Osteoblast (primary cell): Measurements from ENCODE around the gene RNF224. TPM values are rescaled to one million over a fixed set of nuclear protein-coding genes. Genes with fewer than 3 reads are reported as not detected.

Experiments
- DNase-seq: peaks from one replicate; pipeline ENCODE4 v3.0.0; 2011; ENCODE audit warnings: low spot score, mixed read lengths; ENCODE audit not compliant: insufficient read length; ENCODE audit errors: missing footprints
- H2AFZ ChIP-seq: 2 replicates; pipeline ENCODE4 v1.6.0; 2011; ENCODE audit warnings: mild to moderate bottlenecking, low read length
- H3K27ac ChIP-seq: 2 replicates; pipeline ENCODE4 v1.5.1; 2011; ENCODE audit warnings: mild to moderate bottlenecking, low read depth, low read length, moderate library complexity
- H3K27me3 ChIP-seq: 2 replicates; pipeline ENCODE4 v1.6.0; 2012; ENCODE audit warnings: mild to moderate bottlenecking, control low read depth, inconsistent platforms, low read length, moderate library complexity; ENCODE audit not compliant: insufficient read depth
- H3K36me3 ChIP-seq: 2 replicates; pipeline ENCODE4 v1.5.1; 2011; ENCODE audit warnings: mild to moderate bottlenecking, low read length, control low read depth, moderate library complexity; ENCODE audit not compliant: insufficient read depth
- H3K4me1 ChIP-seq: 2 replicates; pipeline ENCODE4 v1.5.1; 2011; ENCODE audit warnings: mild to moderate bottlenecking, low read length, control low read depth, moderate library complexity; ENCODE audit not compliant: insufficient read depth
- H3K4me2 ChIP-seq: 2 replicates; pipeline ENCODE4 v1.6.0; 2011; ENCODE audit warnings: mild to moderate bottlenecking, low read length; ENCODE audit not compliant: insufficient read depth
- H3K4me3 ChIP-seq: fragments of 200-600 bp; sonication (generic); 3 replicates; pipeline ENCODE4 v1.5.1; 2012; ENCODE audit warnings: mild to moderate bottlenecking, low read length, inconsistent platforms; ENCODE audit not compliant: insufficient read depth
- H3K79me2 ChIP-seq: 2 replicates; pipeline ENCODE4 v1.6.0; 2012; ENCODE audit warnings: mild to moderate bottlenecking, low read length, control low read depth, inconsistent platforms; ENCODE audit not compliant: insufficient read depth
- H3K9me3 ChIP-seq: 2 replicates; pipeline ENCODE4 v1.5.1; 2011; ENCODE audit warnings: low read depth, low read length, control low read depth
- H4K20me1 ChIP-seq: 2 replicates; pipeline ENCODE4 v1.6.0; 2012; ENCODE audit warnings: mild to moderate bottlenecking, low read length, control low read depth; ENCODE audit not compliant: insufficient read depth
- CTCF ChIP-seq: IDR thresholded peaks from 2 replicates; pipeline ENCODE4 v1.5.1; 2011; ENCODE audit warnings: mild to moderate bottlenecking, low read depth, low read length, moderate library complexity; ENCODE audit errors: extremely low read depth
- total RNA-seq: library from RNA; depleted of rRNA; stranded (reverse); fragments of >200 nt; gene quantifications from 2 replicates; pipeline ENCODE4 v1.2.3, GENCODE V29; 2012

The RNF224 gene
- total RNA-seq, 1 donor = under 0.01 TPM

- Histone ChIP-seq H3K4me1 (no peaks in the 10 kb centered on the region), H3K79me2 (no peaks in the 10 kb centered on the region), H3K36me3 (no peaks in the 10 kb centered on the region), H3K4me2 (no peak overlapping the region), H3K27ac (no peak overlapping the region), H3K27me3 (no peaks in the 10 kb centered on the region), H4K20me1 (no peaks in the 10 kb centered on the region), H3K9me3 (no peaks in the 10 kb centered on the region), H2AFZ (no peak overlapping the region), H3K4me3 (no peak overlapping the region)
- TF ChIP-seq CTCF = no peak
- DNase-seq = no peak
Observed at GRCh38 chr9:137229903-137230704, 2.8 kb downstream of the RNF224 start.

GRCh38 chr9:137230705-137231371, 3.5 kb downstream of the RNF224 start, which contains the start of gene SLC34A3:
Gene SLC34A3, plus strand, starts transcription at chr9:137230901. Its CDS starts 802 bp downstream, at chr9:137231703.
- H2AFZ ChIP-seq = no peak within 1 kb of the TSS
- H3K79me2 ChIP-seq = no peaks in the 10 kb centered on the region
- H3K27me3 ChIP-seq = no peaks in the 10 kb centered on the region
- H3K9me3 ChIP-seq = no peaks in the 10 kb centered on the region
- H3K4me1 ChIP-seq = no peaks in the 10 kb centered on the region
- no peaks in the 10 kb centered on the region for H3K36me3 ChIP-seq
- no peak within 1 kb of the TSS for H3K27ac ChIP-seq
- DNase-seq = no peak
- TF ChIP-seq CTCF = no peak
- peaks cover under 1% of the 10 kb centered on the region for H4K20me1 ChIP-seq
- no peak within 1 kb of the TSS for H3K4me2 ChIP-seq
- H3K4me3 ChIP-seq = no peak within 1 kb of the TSS

GRCh38 chr9:137231372-137232039, 4.2 kb downstream of the RNF224 start:
- Histone ChIP-seq H2AFZ (no peak overlapping the region), H3K9me3 (no peaks in the 10 kb centered on the region), H3K36me3 (no peaks in the 10 kb centered on the region), H3K4me1 (peaks cover under 1% of the 10 kb centered on the region), H3K4me2 (no peak overlapping the region), H3K79me2 (no peaks in the 10 kb centered on the region), H3K27me3 (no peaks in the 10 kb centered on the region), H3K27ac (no peak overlapping the region), H4K20me1 (peaks cover 6% of the 10 kb centered on the region), H3K4me3 (no peak overlapping the region)
- TF ChIP-seq CTCF = no peak
- DNase-seq = no peak

- no peak overlapping the region for H3K4me3 ChIP-seq
Observed at GRCh38 chr9:137232101-137232500, 4.8 kb downstream of the RNF224 start.

More at GRCh38 chr9:137232101-137232500, 4.8 kb downstream of the RNF224 start:
- no peaks in the 10 kb centered on the region for H3K9me3 ChIP-seq
- peaks cover 3% of the 10 kb centered on the region for H3K4me1 ChIP-seq
- H2AFZ ChIP-seq = no peak overlapping the region
- DNase-seq = no peak
- no peak overlapping the region for H3K4me2 ChIP-seq
- H3K79me2 ChIP-seq = peaks cover under 1% of the 10 kb centered on the region
- H3K27ac ChIP-seq = no peak overlapping the region
- H3K27me3 ChIP-seq = no peaks in the 10 kb centered on the region
- H4K20me1 ChIP-seq = peaks cover 9% of the 10 kb centered on the region
- H3K36me3 ChIP-seq = no peaks in the 10 kb centered on the region
- no peak for TF ChIP-seq CTCF
